Osteocyte (in vitro differentiated cells): ENCODE results near the gene SNRNP48. TPM values are rescaled to one million over a fixed set of nuclear protein-coding genes. Genes with fewer than 3 reads are reported as not detected.
A peak's percentile ranks its signal among the peaks of the same experiment; 100 is the strongest.

Experiments
- DNase-seq: peaks from one replicate; pipeline ENCODE4 v3.0.0; 2021; ENCODE audit warnings: mixed read lengths; ENCODE audit not compliant: unreplicated experiment; ENCODE audit errors: extremely low spot score
- H3K27ac Mint-ChIP-seq: one replicate; pipeline ENCODE4 v1.8.0; 2021; ENCODE audit warnings: mild to moderate bottlenecking, mixed read lengths; ENCODE audit not compliant: unreplicated experiment
- H3K27me3 Mint-ChIP-seq: one replicate; pipeline ENCODE4 v1.8.0; 2021; ENCODE audit warnings: mixed read lengths; ENCODE audit not compliant: unreplicated experiment
- H3K36me3 Mint-ChIP-seq: one replicate; pipeline ENCODE4 v1.8.0; 2021; ENCODE audit warnings: mixed read lengths; ENCODE audit not compliant: unreplicated experiment
- H3K4me1 Mint-ChIP-seq: one replicate; pipeline ENCODE4 v1.8.0; 2021; ENCODE audit warnings: mixed read lengths; ENCODE audit not compliant: unreplicated experiment
- H3K4me3 Mint-ChIP-seq: one replicate; pipeline ENCODE4 v1.8.0; 2021; ENCODE audit warnings: mild to moderate bottlenecking, moderate library complexity, mixed read lengths; ENCODE audit not compliant: unreplicated experiment
- H3K9me3 Mint-ChIP-seq: one replicate; pipeline ENCODE4 v1.8.0; 2021; ENCODE audit warnings: mixed read lengths; ENCODE audit not compliant: unreplicated experiment
- CTCF ChIP-seq: fragments of 200-600 bp; sonication (generic); IDR thresholded peaks from 2 replicates; pipeline ENCODE4 v1.5.0; 2021; ENCODE audit warnings: antibody characterized with exemption, mild to moderate bottlenecking, moderate library complexity
- total RNA-seq: library from RNA; stranded (reverse); gene quantifications from 2 replicates; pipeline ENCODE4 v1.2.1, GENCODE V29; 2021

The SNRNP48 gene
- total RNA-seq, 1 donor from 2014 or later: 12.1 TPM

GRCh38 chr6:7617801-7618764 lies 28.1 kb downstream of the SNRNP48 start:
- TF ChIP-seq CTCF: peak; percentile 18
- Mint-ChIP-seq H3K4me3 (peak overlapping the region; percentile 11), H3K27ac (peak overlapping the region; percentile 68), H3K4me1 (peaks cover 20% of the 10 kb centered on the region), H3K9me3 (no peaks in the 10 kb centered on the region), H3K36me3 (no peaks in the 10 kb centered on the region), H3K27me3 (peaks cover 2% of the 10 kb centered on the region)
- DNase-seq: no peak

- no peak for TF ChIP-seq CTCF
- Mint-ChIP-seq H3K36me3 (no peaks in the 10 kb centered on the region), H3K4me3 (no peak overlapping the region), H3K4me1 (peaks cover 25% of the 10 kb centered on the region), H3K9me3 (no peaks in the 10 kb centered on the region), H3K27me3 (peaks cover 4% of the 10 kb centered on the region), H3K27ac (no peak overlapping the region)
- peak; percentile 15 for DNase-seq
These were observed 31.8 kb downstream of the SNRNP48 start for GRCh38 chr6:7621761-7622160.

- peak; percentile 16 for TF ChIP-seq CTCF
- H3K9me3 Mint-ChIP-seq: no peaks in the 10 kb centered on the region
- no peaks in the 10 kb centered on the region for H3K36me3 Mint-ChIP-seq
- H3K27me3 Mint-ChIP-seq: peaks cover 13% of the 10 kb centered on the region
- no peak for DNase-seq
- peak overlapping the region; percentile 53 for H3K27ac Mint-ChIP-seq
- H3K4me3 Mint-ChIP-seq: no peak overlapping the region
- H3K4me1 Mint-ChIP-seq: peaks cover 13% of the 10 kb centered on the region
These were observed 35.1 kb downstream of the SNRNP48 start for GRCh38 chr6:7624796-7625710.

- no peak for TF ChIP-seq CTCF
- peaks cover 13% of the 10 kb centered on the region for H3K4me1 Mint-ChIP-seq
- H3K27ac Mint-ChIP-seq: no peak overlapping the region
- no peak overlapping the region for H3K4me3 Mint-ChIP-seq
- no peaks in the 10 kb centered on the region for H3K36me3 Mint-ChIP-seq
- H3K9me3 Mint-ChIP-seq: no peaks in the 10 kb centered on the region
- H3K27me3 Mint-ChIP-seq: peaks cover 32% of the 10 kb centered on the region
- DNase-seq: no peak
These were observed 38.5 kb downstream of the SNRNP48 start for GRCh38 chr6:7628479-7628878.
